NT2/D1 (cell line): ENCODE data around the gene DSTN.

Source experiments
- YY1 ChIP-seq: IDR thresholded peaks from 2 replicates; pipeline ENCODE4 v1.6.1; 2011; ENCODE audit not compliant: insufficient read length, insufficient read depth
- ZNF274 ChIP-seq: IDR thresholded peaks from 2 replicates; pipeline ENCODE4 v1.6.1; 2011; ENCODE audit warnings: mild to moderate bottlenecking, low read depth, low read length

GRCh38 chr20:17621229-17621968, 51.5 kb downstream of the DSTN start:
- TF ChIP-seq YY1 (no peak), ZNF274 (no peak)
